ENCODE results near the gene ZFP36L1.

ZFP36L1 gene

GRCh38 chr14:68816183-68816942, 23.5 kb upstream of the ZFP36L1 start:
- DNase-seq (ENCODE audit: low read depth, low spot score) = peak; percentile 94

DNA sequence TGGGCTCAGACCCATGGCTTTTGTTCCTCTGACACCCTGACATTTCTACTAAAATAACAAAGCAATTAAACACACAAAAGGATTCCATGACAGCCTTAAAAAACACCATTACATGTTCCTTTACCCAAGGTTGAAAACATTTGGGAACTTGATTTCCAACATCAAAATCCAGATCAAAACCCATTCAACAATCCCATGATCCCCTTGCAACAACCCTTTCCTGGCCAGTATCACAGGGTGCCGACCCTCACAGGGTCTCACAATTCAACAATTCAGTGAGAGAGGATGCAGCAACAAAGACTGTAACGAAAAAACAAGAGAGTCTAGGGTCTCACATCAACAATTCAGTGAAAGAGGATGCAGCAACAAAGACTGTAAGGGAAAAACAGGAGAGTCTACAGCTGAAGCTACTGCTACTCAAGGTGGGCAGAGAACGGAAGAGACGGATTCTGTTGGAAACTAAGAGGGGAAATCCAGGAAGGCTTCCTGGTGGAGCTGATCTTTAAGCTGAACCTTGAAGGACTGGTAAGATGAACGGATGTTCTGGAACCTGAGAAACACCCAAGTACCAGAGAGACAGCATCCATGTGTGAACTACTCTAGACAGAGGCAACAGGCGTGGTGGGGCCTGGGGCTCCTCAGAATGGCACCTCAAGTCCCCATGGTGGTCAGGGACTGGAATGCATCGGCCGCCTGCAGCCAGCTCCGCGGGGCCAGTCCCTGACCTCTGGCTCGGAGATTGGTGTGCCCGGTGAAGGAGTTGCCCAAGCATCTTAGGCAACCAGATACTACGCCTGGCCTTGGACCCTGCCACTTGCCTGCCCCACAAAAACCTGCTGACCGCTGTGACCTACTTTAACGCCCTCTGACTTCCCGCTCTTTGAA, 22.7 kb upstream of the ZFP36L1 start:
- DNase-seq (ENCODE audit: low read depth, low spot score) = peak; percentile 44

GRCh38 chr14:68814539-68815297, 21.9 kb upstream of the ZFP36L1 start:
- peak; percentile 92 for DNase-seq (ENCODE audit: low read depth, low spot score)

DNA sequence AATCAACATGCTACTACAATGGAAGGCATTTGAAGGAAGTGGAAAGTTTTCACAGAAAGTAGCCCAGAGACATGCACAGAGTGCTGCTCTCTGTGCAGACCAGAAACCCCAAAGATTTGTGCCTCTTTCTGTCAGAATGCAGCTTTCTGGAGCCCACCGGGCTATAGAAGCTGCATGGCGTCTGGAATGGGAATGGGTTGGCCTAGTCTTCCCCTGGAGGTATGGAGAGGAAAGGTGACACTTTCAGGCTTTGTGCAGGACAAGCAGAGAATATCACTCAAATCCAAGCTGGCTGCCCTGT, 21.3 kb upstream of the ZFP36L1 start:
- DNase-seq (ENCODE audit: low read depth, low spot score) = no peak

DNA sequence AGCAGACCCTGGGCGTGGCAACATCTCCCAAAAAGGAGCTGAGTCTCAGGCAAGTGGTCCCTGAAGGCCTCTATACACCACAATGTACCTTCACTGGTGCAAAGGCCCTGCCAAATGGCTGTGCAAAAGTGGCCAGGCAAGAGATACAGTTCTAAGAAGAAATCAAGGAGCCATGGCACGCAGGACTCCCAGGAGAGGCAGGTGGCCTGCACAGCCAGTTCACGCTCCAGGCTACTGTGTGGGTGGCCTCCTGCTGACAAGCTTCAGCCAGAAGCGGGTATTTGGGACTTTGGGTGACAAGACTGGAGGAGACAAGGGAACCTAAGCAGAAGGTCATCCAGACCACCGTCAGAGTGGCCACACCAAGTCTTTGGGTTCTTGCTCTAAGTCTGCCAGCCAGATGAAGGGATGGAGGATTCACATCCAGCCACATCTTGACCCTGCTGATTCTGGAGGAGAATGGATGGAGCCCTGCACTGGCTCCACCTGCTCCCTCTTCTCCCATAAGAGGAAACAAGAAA, 20.5 kb upstream of the ZFP36L1 start:
- DNase-seq (ENCODE audit: low read depth, low spot score) = no peak

DNA sequence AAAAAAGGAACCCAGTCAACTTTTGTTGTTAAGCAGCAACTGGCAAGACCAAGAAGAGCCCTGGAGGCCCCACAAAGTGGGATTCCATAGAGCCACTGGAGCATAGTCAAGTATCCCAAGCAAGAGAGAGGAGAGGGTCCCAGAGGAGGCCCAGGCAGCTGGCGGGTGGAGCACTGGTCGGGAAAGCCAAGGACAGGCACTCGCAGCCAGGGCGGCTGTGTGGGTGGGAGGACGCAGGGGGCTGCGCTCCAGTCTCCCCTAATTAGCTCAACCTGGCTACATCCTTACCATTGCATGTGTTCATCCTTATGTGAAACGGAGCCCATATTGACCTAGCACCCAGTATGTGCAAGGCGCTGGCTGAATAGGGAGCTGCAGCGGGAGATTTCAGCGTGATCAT, 18.3 kb upstream of the ZFP36L1 start:
- DNase-seq (ENCODE audit: low read depth, low spot score) = no peak

DNA sequence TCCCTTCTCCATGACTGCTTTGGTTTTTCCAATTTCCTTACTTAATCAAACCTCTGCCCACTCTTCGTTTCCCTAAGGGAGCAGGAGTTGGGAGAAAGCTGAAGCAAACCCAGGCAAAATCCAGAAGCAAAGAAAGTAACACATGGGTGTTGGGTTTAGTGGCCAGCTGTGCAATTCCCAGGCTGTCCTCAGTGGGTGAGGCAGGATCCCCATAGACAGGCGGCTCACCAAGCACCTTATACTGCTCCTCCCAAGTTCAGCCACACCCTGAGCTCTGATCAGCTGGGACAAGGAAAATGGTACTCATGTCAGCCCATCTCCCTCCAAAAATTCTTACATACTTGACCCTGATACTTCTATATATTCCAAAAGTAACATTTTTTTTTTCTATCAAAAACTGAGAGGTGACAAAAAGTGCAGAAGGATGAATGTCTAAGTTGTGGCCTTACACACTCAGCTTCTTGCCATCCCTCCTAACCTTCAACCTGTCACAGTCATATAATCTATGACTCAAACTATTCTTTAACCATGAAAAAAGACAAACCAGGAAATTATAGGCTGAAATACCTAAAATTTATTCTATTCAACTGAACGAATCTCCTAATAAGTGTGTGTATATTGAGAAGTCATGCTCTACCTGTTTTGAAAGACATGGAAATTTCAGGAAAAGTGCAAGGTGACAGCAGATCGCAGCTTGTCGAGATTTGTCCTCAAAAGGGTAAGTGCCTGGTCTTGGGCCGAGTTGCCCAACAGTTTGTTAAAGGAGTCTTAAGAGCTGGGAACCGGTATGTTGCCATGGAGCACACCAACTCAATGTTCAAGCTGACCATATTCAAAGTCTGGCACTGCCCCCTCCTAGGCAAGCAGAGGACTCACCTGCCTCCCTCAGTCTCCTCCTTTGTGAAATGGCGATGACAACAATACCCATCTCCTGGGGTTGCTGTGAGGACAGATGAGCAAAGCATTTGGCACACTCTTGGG, 17.6 kb upstream of the ZFP36L1 start:
- DNase-seq (ENCODE audit: low read depth, low spot score) = no peak

DNA sequence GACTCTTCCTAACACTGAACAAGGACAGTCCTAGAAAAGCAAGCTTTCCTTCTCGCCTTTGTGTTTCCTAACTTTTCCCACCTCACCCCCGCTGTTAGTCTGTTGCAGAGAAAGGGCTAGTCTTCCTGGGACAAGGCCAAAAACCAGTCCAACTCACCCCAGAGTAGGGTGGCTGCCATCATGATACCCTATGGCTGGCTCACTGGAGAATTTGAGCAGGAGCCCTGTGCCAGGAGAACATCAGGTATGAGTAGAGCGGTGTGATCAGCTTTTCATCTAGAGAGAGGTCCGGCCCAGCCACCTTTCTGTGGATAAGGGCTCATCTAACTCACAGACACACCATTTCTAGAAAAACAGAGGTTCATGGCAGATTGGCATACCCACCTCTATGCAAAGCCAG, 16.7 kb upstream of the ZFP36L1 start:
- no peak for DNase-seq (ENCODE audit: low read depth, low spot score)

DNA sequence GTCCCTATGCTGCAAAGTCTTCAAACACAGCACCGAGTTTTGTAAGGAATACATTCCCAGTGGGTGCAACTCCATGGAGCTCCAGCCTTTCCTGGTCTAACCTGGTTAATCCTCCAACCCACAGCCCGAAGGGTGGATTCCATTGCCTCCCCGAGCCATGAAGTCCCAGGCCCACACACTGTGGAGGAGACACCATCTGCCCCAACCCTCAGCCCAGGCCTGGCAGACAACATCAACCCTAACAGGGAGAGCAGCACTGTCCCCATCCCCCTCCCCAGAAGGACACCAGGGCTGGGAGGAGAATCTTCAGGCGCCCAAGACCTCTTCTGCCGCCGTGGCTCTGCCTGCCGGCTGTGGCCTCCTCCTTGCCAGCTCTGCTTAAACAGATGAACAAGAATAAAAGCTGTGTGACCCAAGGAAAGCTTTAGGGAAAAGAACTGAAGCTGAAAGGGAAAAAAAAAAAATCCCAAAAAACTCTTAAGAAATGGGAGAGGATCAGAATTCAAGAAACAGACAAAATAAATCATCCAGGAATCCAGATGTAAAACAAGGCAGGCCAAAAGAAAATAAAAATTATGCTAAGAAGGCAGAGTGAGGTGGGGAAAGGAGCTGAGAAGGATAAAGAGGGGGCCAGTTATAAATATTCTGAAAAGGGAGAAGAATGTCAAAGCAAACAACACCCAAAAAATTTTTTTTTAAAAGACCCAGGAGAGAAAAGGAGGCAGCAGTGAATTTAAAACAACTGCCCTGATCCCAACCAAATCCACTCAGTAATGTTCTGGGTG, 16.0 kb upstream of the ZFP36L1 start:
- DNase-seq (ENCODE audit: low read depth, low spot score) = no peak

DNA sequence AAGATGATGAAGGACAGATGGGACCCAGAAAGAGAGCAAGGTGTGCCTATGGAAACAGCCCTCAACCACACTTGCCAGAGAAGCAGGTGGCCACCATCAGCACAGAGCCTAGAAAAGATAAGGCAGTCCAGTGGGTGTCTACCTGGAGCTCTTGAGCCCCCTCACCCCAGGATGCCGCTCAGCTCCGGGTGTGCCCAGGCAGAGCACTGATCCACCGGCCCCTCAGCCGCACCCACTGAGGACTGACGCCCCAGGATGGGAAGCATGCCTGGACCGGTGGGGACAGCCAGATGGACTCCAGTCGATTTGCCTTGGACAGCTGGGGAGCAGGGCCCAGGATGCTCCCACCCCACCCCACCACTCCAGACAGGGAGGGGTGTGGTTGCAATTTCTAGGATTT, 15.1 kb upstream of the ZFP36L1 start:
- DNase-seq (ENCODE audit: low read depth, low spot score) = no peak

DNA sequence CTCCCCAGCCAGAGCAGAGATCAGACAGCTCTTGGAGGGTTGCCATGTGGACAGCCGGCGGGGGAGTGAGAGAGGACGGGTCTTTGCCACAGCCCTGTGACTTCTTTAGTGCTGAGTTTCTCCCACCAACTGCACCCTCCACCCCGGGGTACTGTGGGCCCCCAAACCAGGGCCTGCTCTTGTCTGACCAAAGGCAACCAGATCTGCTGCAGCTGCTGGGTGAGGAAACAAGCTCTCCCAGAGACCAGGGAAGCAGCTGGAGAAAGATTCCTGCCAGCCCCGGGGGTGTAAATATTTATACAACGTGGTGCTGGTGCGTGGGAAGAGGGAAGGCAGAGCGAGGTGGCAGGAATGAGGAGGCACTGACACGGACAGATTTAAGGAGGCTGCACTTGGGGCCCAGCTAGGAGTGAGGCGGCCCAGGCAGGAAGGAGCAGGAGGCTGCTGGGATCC, 14.3 kb upstream of the ZFP36L1 start:
- peak; percentile 37 for DNase-seq (ENCODE audit: low read depth, low spot score)

- no peak for DNase-seq (ENCODE audit: low read depth, low spot score)
Observed at GRCh38 chr14:68806526-68807147, 13.8 kb upstream of the ZFP36L1 start.

DNA sequence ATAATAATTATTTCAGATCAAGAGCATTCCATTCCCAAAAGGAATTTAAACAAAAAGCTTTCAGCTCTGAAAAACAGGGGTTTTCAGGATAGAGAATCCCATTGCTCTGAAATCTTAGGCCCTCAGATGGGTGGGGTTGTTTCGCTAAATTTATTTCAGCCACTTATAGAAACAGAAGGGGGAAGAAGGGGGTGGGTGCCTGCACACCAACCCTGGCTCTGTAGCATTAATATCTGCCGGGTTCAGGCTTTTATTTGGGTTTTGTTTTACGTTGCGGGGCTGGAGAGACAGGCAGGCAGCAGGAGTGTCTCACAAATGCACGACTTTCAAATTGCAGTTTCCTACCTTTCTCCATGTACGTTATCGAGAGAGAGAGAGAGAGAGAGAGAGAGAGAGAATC, 12.5 kb upstream of the ZFP36L1 start:
- no peak for DNase-seq (ENCODE audit: low read depth, low spot score)

DNA sequence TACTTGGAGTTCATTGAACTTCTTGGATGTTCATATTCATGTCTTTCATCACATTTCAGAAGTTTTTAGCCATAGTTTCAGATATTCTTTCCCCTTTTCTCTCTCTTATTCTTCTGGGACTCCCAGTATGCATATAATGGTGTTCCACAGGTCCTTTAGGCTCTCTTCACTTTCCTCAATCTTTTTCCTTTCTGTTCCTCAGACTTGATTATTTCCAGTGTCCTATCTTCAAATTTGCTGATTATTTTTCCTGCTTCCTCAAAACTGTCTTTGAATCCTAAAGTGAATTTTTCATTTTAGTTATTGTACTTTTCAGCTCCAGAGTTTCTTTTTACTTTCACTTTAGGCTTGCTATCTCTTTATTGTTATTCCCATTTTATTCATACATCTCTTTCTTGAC, 8.8 kb upstream of the ZFP36L1 start:
- no peak for DNase-seq (ENCODE audit: low read depth, low spot score)

DNA sequence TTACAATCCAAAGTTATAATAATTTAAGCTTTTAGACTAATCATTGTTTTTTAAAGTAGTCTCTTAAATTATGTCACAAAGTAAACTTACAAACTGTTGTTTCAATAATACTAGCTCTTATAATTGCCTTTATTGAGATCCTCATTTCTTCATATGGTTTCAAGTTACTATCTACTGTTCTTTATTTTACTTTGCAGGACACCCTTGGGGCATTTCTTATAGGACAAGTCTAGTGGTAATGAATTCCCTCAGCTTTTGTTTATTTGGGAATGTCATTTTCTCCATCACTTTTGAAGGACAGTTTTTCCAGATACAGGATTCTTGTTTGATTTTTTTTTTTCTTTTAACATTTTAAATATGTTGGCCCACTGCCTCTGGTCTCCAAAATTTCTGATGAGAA, 8.1 kb upstream of the ZFP36L1 start:
- no peak for DNase-seq (ENCODE audit: low read depth, low spot score)

DNA sequence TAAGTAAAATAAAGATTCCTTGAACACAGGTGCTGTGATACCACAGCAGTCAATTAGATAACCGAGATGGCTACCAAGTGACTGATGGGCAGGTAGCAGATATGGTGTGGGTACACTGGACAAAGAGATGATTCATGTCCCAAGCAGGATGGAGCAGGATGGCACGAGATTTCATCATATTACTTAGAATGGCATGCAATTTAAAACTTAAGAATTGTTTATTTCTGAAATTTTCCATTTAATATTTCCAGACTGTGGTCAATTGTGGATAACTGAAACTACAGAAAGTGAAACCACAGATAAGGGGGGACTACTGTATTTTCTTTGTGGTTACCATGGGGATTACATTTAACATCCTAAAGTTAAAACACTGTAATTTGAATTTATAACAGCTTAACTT, 7.5 kb upstream of the ZFP36L1 start:
- DNase-seq (ENCODE audit: low read depth, low spot score) = no peak

DNA sequence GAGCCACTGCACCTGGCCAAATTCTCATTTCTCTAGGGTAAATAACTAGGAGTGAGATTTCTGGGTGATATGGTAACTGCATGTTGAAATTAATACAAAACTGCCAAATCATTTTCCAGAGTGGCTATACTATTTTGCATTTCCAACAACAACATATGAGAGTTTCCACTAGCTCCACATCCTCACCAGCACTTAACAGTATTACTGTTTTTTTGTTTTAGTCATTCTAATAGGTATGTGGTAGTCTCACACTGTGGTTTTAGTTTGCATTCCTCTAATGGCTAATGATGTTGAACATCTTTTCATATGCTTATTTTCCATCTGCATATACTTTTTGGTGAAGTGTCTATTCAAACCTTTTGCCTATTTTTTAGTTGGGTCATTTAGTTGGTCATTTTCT, 5.8 kb upstream of the ZFP36L1 start:
- DNase-seq (ENCODE audit: low read depth, low spot score) = no peak

DNA sequence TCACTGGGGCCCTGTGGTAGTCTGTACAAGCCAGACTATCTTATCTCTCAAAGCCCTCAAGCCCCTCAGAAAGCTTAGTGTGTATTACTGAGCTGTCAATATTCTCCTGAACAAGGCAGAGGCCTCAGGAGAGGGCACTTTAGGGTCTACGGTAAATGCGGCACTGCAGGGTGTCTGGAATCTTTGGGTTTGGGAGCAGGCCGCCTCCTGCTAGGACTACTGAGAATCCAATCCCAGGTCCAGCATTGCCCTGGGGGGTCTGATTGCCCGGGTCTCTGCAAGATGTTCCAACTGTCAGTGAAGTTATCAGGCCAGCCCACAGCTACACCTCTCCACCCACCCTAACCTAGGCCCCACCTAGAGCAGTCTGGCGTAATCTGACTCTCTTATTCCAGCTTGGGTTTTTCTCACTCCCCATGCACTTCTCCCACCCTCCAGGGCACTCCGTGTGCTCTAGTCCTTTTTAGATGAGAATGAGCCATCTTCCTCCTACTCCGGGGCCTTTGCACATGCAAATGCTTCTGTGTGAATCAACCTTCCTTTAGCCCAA, 4.3 kb upstream of the ZFP36L1 start:
- peak; percentile 97 for DNase-seq (ENCODE audit: low read depth, low spot score)

- no peak for DNase-seq (ENCODE audit: low read depth, low spot score)
Observed at GRCh38 chr14:68796418-68797101, 3.7 kb upstream of the ZFP36L1 start.
